Measurements from ENCODE around the gene GRIK3.

The GRIK3 gene

DNA sequence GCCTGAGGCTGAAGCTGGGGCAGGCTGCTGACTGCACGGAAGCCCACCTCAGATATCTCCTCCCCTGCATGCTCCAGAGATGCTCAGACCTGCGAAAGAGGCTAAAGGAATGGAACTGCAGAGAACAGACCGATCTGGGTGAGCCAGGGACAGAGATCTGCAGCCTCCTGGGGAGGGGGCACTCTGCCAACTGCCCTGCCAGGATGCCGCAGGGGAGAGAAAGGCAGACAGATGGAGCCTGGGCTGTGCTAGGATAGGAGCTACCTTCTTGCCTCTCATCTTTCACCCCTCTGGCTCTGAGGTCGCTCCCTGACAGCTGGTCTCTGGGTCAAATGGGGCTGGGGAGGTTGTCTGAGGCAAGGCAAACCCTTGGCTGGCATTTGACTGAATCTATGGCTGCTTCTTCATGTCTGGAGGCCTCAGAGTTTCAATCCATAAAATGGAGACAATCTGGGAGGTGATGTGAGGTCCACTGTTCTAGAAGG lies 238.2 kb downstream of the GRIK3 start:
- in situ Hi-C loops (cut with MboI; ENCODE audit: low sequenced_read_pairs) = no loop called here

GRCh38 chr1:36794460-36794859 lies 239.9 kb downstream of the GRIK3 start:
- in situ Hi-C loops (cut with MboI; ENCODE audit: low sequenced_read_pairs) = no loop called here

DNA sequence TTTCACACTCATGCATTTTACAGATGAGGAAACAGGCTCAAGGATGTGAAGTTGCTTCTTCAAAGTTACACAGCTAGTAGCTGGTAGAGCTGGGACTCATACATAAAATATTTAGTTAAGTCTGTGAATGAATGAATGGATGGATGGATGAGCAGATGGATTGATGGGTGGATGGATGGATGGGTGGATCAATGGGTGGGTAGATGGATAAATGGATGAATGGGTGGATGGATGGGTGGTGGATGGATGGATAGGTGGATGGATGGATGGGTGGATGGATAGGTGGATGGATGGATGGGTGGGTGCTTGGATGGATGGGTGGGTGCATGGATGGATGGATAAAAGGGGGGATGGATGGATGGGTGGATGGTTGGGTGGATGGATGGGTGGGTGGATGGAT lies 240.9 kb downstream of the GRIK3 start:
- in situ Hi-C loops (cut with MboI; ENCODE audit: low sequenced_read_pairs) = no loop called here

GRCh38 chr1:36792292-36792691 lies 242.0 kb downstream of the GRIK3 start:
- in situ Hi-C loops (cut with MboI; ENCODE audit: low sequenced_read_pairs) = no loop called here

DNA sequence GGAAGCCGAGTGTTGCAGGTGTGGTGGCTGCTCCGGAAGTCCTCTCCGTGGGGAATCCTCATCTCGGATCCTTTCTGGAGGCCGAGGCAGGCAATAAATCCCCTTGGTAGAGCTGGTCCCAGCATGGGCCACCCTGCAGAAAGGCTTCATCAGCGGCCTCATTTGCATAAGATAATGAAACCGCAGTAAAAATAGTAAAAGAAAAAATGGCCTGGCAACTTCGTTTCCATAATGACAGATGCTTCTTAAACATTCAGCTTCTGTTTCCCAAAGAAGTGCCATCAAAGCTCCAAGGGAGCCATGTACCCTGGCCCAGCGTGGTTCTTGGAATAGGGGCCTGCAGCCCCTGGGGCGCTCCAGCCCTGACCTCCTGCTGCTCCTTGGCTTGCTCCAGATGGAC lies 244.1 kb downstream of the GRIK3 start:
- in situ Hi-C loops (cut with MboI; ENCODE audit: low sequenced_read_pairs) = no loop called here

- in situ Hi-C loops (cut with MboI; ENCODE audit: low sequenced_read_pairs) = no loop called here
These were observed 244.8 kb downstream of the GRIK3 start for GRCh38 chr1:36789535-36789934.

GRCh38 chr1:36787312-36787913 lies 246.9 kb downstream of the GRIK3 start:
- in situ Hi-C loops (cut with MboI; ENCODE audit: low sequenced_read_pairs) = no loop called here

DNA sequence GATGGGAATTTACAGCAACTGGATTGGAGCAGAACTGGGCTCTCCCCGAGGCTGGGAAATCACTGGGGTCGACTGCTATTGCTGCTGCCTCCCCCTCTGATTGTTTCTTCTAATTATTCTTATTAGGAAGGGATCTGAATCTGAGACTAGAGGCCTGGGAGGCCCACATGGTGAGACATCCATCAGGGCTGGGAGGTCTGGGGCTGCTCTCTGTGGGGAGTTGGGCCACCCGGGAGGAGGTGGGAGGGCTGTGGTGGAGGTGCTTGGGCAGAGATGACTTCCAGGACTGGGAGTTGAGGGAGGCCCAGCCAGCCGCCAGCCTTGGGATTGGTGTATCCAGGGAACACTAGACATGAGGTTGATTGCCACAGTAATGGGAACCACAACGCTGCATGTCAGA lies 247.9 kb downstream of the GRIK3 start:
- in situ Hi-C loops (cut with MboI; ENCODE audit: low sequenced_read_pairs) = no loop called here

- in situ Hi-C loops (cut with MboI; ENCODE audit: low sequenced_read_pairs) = no loop called here
These were observed 250.0 kb downstream of the GRIK3 start for GRCh38 chr1:36784147-36784859.

- in situ Hi-C loops (cut with MboI; ENCODE audit: low sequenced_read_pairs) = no loop called here
These were observed 250.8 kb downstream of the GRIK3 start for GRCh38 chr1:36783475-36783874.

- in situ Hi-C loops (cut with MboI; ENCODE audit: low sequenced_read_pairs) = no loop called here
These were observed 251.5 kb downstream of the GRIK3 start for GRCh38 chr1:36782785-36783184.

DNA sequence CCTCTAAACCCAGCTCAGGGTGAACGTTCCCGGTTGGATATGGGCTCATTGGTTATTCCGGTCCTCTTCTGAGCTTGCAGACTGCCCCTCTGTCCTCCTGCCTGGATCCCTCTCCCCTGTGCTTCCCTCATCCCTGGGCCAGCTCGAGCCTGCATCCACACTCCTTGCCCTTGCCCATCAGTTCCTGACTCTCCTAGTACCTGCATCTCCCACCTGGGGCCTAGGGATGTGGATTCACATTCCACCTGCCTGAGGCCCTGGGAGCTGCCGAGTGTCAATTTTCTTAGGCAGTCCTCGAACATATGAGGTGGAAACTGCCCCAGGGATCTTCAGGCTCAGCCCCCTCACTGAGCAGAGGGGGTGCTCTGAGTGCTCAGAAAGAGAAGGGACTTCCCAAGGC lies 252.2 kb downstream of the GRIK3 start:
- in situ Hi-C loops (cut with MboI; ENCODE audit: low sequenced_read_pairs) = no loop called here

GRCh38 chr1:36781098-36781497 lies 253.2 kb downstream of the GRIK3 start:
- in situ Hi-C loops (cut with MboI; ENCODE audit: low sequenced_read_pairs) = no loop called here

GRCh38 chr1:36778740-36779139 lies 255.6 kb downstream of the GRIK3 start:
- in situ Hi-C loops (cut with MboI; ENCODE audit: low sequenced_read_pairs) = no loop called here

DNA sequence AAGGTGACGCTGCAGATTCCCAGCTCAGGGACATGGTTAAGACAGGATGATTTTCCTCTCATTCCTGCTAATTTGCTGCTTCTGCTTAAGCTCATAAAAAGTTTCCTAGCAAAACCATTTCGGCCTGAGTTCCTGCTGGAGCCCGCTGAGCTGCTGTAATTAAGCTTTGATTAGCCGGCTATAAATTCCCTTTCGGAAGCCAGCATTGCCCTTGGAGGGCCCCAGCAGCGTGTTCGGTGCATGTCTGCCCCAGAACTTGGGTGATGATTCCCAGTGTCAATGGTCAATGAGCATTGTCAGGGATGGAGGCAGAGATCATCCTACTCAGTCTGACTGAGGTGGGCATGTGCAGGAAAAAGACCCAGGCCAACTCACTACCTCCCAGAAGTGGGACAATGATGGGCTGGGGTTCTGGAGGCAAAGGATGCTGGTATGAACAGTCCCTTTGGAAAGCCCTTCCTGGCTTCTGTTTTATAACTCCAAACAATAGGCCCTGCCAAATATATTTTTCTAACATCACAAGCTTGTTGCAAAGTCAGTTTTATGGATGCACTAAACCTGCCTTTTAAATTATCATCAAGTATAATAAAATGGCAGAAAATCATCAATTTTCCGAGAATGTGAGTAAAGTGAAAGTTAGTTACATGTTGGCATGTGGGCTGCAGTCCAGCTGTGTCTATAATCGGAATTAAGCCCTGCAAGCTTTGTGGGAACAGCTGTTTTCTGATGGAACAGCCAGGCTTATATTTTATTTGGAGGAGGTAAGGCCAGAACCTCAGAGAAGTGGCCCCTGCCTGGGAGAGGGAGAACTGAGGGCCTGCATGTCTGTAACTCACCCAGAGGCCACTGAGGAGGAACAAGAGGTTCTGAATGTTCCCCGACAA lies 257.1 kb downstream of the GRIK3 start:
- in situ Hi-C loops (cut with MboI; ENCODE audit: low sequenced_read_pairs) = no loop called here

DNA sequence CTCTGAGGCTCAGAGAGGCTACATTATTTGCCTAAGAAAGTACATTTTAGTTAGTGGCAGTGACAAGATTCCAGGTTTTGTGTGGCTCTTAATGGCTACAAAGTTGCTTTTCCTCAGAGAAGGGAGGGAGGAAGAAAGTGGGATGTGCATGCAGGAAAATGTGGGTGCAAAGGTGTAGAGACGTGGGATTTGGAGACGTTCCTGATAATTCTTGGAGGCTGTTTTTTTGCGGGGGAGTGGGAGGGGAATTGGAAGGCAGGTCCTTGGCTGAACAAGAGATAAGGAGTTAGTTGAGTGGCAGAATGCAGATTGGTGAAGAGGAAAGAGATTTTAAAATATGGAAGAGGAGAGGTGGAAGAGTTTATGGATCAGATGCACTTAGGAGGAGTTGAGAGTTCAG lies 258.1 kb downstream of the GRIK3 start:
- in situ Hi-C loops (cut with MboI; ENCODE audit: low sequenced_read_pairs) = no loop called here

- in situ Hi-C loops (cut with MboI; ENCODE audit: low sequenced_read_pairs) = no loop called here
These were observed 258.6 kb downstream of the GRIK3 start for GRCh38 chr1:36775716-36776115.

DNA sequence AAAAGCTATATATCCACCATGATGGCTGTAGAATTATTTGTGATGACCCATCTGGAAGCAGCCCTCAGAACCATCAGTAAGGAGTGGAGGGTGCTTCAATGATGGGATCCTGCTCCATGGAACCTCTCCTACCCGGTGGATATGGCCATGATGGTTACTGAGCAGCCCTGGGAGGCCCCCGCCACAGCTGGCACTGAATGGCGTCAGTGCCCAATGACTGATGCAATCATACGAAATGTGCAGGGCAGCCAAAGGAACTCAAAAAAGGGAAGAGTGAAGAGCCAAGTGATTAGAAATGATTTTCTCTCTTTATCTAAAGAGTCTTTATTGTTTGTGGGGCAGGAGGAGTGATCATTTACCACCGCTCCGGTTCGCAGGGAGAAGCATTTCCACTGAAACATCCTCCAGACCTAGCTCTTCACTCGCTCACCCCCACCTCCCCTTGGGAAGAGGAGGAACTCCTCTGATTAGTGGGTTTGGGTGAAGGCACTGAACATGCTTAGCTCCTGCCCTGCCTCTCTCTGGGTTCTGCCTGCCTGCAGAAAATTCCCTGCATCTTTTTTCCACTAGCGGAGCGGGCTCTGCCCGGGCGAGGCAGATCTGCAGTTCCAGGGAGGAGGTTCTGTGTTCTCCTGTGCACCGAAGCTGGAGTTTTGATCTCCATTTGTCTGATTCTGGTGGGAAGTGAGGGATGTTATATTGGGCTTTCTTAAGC lies 260.3 kb downstream of the GRIK3 start:
- in situ Hi-C loops (cut with MboI; ENCODE audit: low sequenced_read_pairs) = no loop called here

GRCh38 chr1:36772647-36773495 lies 261.4 kb downstream of the GRIK3 start:
- in situ Hi-C loops (cut with MboI; ENCODE audit: low sequenced_read_pairs) = no loop called here

- in situ Hi-C loops (cut with MboI; ENCODE audit: low sequenced_read_pairs) = no loop called here
These were observed 262.5 kb downstream of the GRIK3 start for GRCh38 chr1:36771660-36772284.

Measured in HL-60/S4 (cell line).